ENCODE measurements around the gene GNA12.

Gene GNA12

DNA sequence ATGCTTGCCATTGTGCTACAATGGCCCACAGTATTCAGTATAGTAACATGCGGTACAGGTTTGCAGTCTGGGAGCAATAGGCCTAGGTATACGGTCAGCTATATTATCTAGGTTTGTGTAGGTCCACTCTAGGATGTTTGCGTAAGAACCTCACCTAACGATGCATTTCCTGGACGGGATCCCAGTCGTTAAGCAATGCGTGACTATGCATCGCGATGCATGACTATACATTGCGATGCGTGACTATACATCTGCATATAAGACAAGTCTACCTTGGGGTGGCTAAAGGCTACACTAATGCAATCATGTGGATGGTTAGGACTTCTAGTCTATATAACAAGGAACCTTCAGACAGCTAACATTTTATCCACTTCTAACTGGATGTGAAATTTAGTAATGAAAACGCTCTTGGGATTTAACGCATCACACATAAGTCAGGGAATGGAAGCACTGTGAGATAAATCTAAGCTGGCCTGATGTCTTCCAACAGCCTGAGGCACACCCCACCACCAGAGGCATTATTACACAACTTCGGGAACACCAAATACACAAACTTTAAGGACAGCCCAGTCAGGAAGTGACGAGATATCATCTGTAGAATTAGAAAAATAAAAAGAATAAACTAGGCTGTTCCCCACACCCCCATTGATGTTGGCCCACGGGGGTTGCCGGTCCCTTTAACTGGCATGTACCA is 9.2 kb downstream of the GNA12 start:
- Mint-ChIP-seq H3K36me3 (peaks cover 62% of the 10 kb centered on the region), H3K9me3 (no peaks in the 10 kb centered on the region), H3K4me1 (peaks cover 61% of the 10 kb centered on the region), H3K4me3 (no peak overlapping the region), H3K27ac (no peak overlapping the region), H3K27me3 (no peaks in the 10 kb centered on the region)
- no peak for ATAC-seq

DNA sequence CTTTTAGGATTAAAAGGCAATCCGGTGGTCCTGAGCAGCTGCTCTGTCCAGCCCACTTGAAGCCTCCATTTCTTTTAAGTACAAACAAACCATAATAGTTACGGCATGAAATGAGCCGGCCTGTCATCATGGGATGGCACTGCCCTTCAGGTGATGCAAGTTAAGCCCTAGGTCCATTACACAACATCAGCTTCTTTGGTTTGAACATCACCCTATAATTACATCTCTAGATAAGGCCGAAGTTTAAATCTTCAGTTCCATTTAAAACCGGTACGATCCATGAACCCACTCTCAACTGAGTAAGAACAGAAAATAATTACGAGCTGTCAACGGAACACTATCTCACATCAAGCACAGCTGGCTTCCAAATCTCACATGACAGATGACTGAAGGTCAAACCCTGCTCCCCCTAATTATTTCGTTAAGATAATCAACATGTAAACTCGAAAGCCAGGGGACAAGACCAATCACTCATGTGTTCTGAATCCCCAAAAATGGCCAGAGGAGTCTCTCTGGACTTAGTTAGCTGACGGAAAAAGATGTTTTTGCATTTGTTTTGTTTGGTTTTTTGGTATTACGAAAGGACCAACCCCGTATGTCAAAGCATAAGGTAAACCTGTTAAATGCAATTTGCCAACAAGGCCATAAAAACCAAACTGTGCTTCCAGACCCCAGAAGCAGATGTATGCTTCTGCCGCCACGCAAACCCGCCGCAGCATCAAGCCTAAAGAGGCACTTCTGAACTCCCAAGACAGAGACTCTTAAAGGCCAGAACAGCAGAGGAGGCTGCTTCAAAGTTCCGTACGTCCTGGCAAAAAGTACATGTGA is 10.8 kb downstream of the GNA12 start:
- H3K27me3 Mint-ChIP-seq: no peaks in the 10 kb centered on the region
- H3K36me3 Mint-ChIP-seq: peaks cover 62% of the 10 kb centered on the region
- no peak for ATAC-seq
- peaks cover 54% of the 10 kb centered on the region for H3K4me1 Mint-ChIP-seq
- no peak overlapping the region for H3K27ac Mint-ChIP-seq
- no peaks in the 10 kb centered on the region for H3K9me3 Mint-ChIP-seq
- no peak overlapping the region for H3K4me3 Mint-ChIP-seq

DNA sequence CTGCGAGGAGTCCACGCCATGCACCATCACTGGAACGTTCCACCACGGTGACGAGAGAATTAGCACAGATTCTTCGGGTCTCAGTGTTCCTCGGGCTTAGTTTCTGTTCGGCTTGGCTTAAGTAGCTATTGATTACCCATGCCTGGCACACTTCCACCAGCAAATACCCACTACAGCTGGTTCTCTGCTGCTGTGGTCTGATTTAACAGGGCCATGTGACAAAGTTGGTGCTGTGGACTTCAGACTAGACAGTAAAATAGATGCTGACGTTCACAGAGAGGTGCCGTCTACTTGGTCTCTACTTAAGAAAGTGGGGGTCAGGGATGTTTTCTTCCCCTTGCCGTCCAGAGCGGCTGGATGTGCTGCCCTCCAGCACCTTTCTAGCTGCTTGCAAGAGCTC is 11.6 kb downstream of the GNA12 start:
- ATAC-seq: no peak
- H3K4me1 Mint-ChIP-seq: peaks cover 48% of the 10 kb centered on the region
- no peak overlapping the region for H3K27ac Mint-ChIP-seq
- no peaks in the 10 kb centered on the region for H3K9me3 Mint-ChIP-seq
- no peak overlapping the region for H3K4me3 Mint-ChIP-seq
- H3K36me3 Mint-ChIP-seq: peaks cover 58% of the 10 kb centered on the region
- H3K27me3 Mint-ChIP-seq: no peaks in the 10 kb centered on the region

DNA sequence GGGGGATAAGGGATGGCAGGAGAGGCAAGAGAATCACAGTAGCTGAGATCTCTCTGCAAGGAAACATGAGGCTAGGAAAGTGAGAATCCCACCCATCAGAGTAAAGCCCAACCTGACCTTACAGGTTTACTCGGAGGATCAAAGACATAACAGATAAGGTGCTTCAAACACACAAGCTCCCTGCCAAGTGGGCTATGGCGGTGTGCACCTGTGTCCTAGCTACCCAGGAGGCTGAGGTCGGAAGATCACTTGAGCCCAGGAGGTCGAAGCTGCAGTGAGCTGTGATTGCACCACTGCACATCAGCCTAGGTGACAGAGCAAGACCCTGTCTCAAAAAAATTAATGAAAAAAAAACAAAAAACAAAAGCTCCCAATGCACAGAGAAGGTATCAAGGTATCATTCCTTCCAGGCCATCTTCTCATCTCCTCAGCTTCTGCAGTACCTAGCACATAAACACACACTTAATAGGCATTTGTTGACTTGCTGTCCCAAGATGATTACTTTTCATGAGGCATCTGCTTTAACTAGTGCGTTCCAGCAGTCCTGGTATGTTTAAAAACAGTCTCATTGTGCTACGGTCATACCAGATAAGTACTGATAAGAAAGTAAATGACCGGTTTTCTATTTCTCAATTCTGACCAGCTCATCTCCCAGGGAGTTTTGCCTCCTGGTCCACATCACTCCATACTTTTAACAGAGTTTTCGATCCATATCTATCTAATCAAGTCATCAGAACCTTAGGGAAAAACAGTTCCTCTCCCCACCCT is 13.3 kb downstream of the GNA12 start:
- Mint-ChIP-seq H3K36me3 (peaks cover 53% of the 10 kb centered on the region), H3K4me3 (no peak overlapping the region), H3K27ac (no peak overlapping the region), H3K9me3 (no peaks in the 10 kb centered on the region), H3K4me1 (peaks cover 48% of the 10 kb centered on the region), H3K27me3 (no peaks in the 10 kb centered on the region)
- no peak for ATAC-seq

DNA sequence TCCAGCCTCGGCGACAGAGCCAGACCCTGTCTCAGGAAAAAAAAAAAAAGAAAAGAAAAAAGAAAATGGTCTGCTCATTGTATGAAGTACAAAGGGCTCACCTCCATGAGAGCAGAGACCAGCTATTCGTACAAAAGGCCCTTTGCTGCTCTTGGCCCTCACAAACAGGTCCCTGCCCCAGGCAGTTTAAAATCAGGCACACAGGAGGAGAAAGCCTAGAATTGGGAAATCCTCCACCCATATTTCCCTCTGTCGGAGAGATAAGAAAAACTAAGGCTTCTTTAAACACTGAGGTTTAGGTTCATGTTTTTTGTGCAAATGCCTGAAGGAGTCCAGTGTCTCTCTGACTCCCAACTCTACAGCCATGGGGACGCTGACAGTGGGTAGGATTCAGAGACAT is 15.1 kb downstream of the GNA12 start:
- Mint-ChIP-seq H3K9me3 (no peaks in the 10 kb centered on the region), H3K27ac (no peak overlapping the region), H3K4me1 (peaks cover 55% of the 10 kb centered on the region), H3K36me3 (peaks cover 54% of the 10 kb centered on the region), H3K27me3 (no peaks in the 10 kb centered on the region), H3K4me3 (no peak overlapping the region)
- no peak for ATAC-seq

DNA sequence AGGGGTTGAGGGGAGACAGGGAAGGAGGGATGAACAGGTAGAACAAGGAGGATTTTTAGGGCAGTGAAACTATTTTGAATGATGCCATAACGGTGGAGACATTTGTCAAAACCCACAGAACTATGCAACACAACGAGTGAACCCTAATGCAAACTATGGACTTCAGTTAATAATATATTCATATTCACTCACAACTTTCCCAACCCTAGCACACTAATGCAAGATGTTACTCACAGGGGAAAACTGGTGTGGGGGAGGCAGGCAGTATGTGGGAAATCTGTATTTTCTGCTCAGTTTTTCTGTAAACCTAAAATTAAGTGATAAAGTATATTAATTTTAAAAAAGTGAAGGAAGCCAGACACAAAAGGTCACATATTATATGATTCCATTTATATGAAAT is 17.3 kb downstream of the GNA12 start:
- Mint-ChIP-seq H3K27ac (peak overlapping the region; percentile 93), H3K9me3 (no peaks in the 10 kb centered on the region), H3K4me1 (peaks cover 77% of the 10 kb centered on the region), H3K27me3 (no peaks in the 10 kb centered on the region), H3K36me3 (peaks cover 56% of the 10 kb centered on the region), H3K4me3 (no peak overlapping the region)
- ATAC-seq: no peak

DNA sequence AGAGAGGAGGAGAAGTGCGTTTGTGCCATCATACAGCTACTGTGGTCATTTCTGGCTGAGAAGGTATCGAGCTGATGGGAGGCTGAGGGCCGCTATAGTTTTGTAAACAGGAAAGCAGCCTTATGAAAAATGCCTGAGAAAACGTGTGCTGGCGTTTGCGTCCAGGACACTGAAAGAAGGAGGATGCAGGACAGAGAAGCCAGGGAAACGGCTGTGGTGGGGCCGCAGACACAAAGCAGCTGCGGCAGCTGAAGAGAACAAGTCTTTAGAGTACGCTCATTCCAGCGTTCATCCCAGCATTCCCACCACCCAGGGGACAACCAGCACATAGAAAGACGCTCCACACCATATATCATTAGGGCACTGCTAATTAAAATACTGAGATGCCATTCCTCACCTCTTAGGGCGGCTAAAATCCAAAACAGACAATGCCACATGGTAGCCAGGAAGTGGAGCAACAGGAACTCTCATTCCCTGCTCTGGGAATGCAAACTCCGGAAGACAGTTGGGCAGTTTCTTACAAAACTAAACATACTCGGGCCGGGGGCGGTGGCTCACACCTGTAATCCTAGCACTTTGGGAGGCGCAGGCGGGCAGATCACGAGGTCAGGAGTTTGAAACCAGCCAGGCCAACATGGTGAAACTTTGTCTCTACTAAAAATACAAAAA is 18.4 kb downstream of the GNA12 start:
- Mint-ChIP-seq H3K4me3 (peak overlapping the region; percentile 49), H3K27ac (peak overlapping the region; percentile 93), H3K4me1 (peaks cover 82% of the 10 kb centered on the region), H3K9me3 (no peaks in the 10 kb centered on the region), H3K36me3 (peaks cover 56% of the 10 kb centered on the region), H3K27me3 (no peaks in the 10 kb centered on the region)
- no peak for ATAC-seq

DNA sequence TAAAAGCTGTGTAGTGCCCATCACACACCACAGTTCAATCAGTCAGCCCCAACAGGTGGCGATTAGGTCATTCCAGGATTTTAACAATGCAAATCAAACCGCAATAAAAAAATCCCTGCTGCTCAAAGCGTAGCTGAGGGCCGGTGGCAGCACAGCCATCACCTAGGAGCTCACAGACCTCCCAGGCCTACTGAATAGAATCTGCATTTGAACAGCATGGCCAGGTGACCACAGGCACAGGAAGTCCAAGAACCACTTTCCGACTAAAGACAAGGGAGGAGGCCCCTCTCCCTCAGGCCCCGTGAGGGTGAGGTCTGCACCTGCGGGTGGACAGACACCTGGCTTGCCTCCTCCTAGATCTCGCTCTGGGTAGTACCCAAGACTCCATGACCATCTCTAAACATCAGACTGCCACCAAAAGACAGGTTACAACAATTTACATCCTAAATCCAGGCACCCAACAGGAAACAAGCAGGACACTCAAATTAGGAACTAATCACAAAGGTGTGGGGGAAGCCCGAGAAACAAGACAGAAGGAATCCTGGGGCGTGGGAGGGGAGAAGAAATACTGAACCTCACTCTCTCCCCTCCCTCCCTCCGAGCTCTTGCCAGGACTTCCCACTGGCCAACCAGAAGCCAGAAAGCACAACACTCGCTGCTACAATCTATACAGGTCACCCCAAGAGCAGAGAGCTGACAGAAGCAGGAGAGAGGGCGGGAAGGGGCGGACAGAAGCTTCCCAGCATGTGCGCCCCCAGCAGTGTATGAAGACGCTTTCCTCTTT is 19.2 kb downstream of the GNA12 start:
- Mint-ChIP-seq H3K9me3 (no peaks in the 10 kb centered on the region), H3K36me3 (peaks cover 50% of the 10 kb centered on the region), H3K4me3 (peak overlapping the region; percentile 49), H3K4me1 (peaks cover 83% of the 10 kb centered on the region), H3K27me3 (no peaks in the 10 kb centered on the region), H3K27ac (peak overlapping the region; percentile 93)
- ATAC-seq: peak; percentile 81

DNA sequence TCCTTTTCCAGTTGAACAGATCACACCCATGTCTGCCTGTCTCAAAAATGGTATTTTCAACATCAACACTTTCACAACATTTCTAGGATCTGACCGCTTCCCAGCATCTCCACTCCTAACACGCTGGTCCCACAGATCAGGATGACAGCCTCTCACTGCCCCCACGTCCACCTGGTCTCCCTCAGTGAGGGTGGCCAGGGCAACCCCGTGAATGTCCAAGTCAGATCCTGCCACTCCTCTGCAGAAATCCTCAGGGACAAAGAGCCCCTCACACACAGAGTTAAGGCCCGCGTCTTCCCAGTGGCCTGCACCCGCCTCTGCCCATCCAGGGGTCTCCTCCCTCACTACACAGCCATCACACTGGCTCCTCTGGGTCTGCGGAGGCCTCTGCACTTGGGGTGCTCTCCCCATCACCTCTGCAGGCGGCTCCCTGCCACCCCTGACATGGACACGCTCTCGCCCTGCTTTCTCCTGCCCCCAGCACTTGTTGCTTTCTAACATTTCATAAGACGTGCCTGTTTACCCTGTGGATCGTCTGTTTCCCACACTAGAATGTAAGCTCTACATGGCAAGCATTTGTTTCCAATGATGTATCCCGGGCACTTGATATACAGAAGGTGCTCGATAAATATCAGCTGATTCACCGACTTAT is 20.0 kb downstream of the GNA12 start:
- peak overlapping the region; percentile 49 for H3K4me3 Mint-ChIP-seq
- ATAC-seq: no peak
- peaks cover 48% of the 10 kb centered on the region for H3K36me3 Mint-ChIP-seq
- peak overlapping the region; percentile 93 for H3K27ac Mint-ChIP-seq
- no peaks in the 10 kb centered on the region for H3K9me3 Mint-ChIP-seq
- H3K27me3 Mint-ChIP-seq: no peaks in the 10 kb centered on the region
- peaks cover 83% of the 10 kb centered on the region for H3K4me1 Mint-ChIP-seq

DNA sequence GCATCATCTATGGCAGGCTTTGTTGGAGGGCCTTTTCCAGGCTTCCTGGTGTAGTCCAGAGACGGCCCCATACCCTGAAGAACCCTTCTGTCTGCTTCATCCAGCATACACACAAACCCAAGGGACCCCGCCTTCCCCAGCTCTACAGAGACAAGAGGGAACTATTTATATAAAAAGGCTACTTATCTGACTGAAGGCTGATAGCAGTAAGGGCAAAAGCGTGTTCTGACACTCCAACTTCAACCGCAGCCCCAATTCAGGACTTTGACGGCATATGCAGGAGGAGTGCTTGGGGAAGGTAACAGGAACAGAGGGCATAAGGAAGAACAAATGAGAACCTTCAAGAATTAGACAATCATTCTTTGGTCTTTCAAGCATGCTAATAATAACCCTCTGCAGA is 21.0 kb downstream of the GNA12 start:
- H3K27ac Mint-ChIP-seq: peak overlapping the region; percentile 99
- ATAC-seq: no peak
- H3K4me3 Mint-ChIP-seq: no peak overlapping the region
- H3K4me1 Mint-ChIP-seq: peaks cover 91% of the 10 kb centered on the region
- no peaks in the 10 kb centered on the region for H3K27me3 Mint-ChIP-seq
- no peaks in the 10 kb centered on the region for H3K9me3 Mint-ChIP-seq
- H3K36me3 Mint-ChIP-seq: peaks cover 45% of the 10 kb centered on the region

DNA sequence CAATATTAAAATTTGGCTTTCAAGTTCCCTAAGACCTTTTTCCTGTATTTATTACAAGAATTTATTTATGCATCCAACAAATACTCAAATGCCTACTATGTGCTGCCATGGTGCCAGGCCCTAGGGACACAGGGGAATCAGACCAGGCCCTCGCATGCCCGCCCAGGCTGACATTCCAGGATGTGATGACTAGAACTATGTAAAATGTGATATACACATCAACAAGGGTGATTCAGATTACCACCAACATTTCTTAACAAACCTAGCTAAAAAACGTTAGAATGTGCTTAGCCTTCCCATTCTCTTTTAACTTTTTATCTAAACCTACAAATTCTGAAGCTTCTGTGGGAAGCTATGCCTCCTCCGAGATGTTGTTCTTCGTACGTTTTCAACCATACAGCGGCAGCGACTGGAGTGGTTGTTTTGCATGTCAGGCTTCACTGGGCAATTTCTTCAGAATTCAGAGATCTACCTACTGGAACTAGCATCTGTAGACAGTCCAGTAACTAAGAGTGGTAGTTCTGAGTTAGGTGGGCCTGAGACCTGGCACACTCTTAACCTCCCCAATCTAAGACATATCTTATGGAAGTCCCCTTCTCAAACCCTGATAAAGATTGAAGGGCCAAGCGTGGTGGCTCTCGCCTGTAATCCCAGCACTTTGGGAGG is 22.1 kb downstream of the GNA12 start:
- H3K4me1 Mint-ChIP-seq: peaks cover 97% of the 10 kb centered on the region
- H3K27ac Mint-ChIP-seq: peak overlapping the region; percentile 99
- H3K4me3 Mint-ChIP-seq: peak overlapping the region; percentile 71

DNA sequence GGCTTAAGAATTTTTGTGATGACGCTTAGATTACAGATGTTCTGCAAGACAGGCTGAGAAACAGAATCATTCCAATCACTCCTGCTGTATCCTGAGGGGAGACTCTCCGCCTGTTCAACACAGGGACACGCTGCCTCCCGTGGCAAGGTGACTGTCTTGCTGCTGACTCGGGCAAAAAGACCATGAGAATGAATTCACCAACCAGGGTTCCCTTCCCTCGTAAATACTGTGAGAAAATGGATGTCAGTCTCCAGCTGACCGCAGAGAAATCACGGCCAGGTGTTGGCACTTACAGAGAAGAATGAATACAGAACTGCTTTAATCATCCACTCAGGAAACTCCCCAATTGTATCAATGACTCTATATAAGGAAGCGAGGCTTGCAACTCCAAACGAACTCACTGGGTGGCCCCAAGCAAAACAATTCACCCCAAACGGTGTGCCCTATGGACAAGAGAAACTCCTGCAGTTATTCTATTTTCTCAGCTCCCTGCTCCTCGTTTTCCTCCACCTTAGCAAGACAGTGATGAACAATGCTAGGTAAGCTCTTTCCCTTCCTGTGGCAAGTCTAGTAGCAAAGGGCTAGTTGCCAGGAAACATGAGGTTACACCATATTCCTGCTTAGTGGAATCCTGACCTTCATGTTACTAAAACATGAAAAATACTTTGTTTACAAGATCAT is 22.8 kb downstream of the GNA12 start:
- peak overlapping the region; percentile 99 for H3K27ac Mint-ChIP-seq
- H3K4me3 Mint-ChIP-seq: peak overlapping the region; percentile 71
- peak; percentile 76 for ATAC-seq
- peaks cover 95% of the 10 kb centered on the region for H3K4me1 Mint-ChIP-seq
- H3K9me3 Mint-ChIP-seq: no peaks in the 10 kb centered on the region
- H3K27me3 Mint-ChIP-seq: no peaks in the 10 kb centered on the region
- H3K36me3 Mint-ChIP-seq: peaks cover 33% of the 10 kb centered on the region

More for the DNA sequence above, 22.1 kb downstream of the GNA12 start:
- Mint-ChIP-seq H3K36me3 (peaks cover 40% of the 10 kb centered on the region), H3K27me3 (no peaks in the 10 kb centered on the region), H3K9me3 (no peaks in the 10 kb centered on the region)
- ATAC-seq: peak; percentile 91

DNA sequence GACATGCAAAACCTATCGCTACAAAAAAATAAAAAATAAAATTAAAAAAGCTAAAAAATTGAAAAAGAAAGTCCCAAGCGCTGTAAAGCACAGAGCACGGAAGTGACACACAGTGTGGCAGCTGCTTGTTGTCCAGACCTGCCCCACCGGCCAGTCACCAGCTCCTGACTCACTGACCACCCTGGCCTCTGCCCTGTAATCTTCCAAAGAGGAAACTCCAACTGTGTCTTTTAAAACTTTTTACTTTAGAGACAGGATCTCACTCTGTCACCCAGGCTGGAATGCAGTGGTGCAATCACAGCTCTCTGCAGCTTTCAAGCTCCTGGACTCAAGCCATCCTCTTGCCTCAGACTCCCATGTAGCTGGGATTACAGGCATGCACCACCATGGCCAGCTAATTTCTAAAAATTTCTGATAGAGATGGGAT is 23.6 kb downstream of the GNA12 start:
- H3K36me3 Mint-ChIP-seq: peaks cover 36% of the 10 kb centered on the region
- no peak overlapping the region for H3K4me3 Mint-ChIP-seq
- ATAC-seq: no peak
- H3K4me1 Mint-ChIP-seq: peaks cover 93% of the 10 kb centered on the region
- H3K27me3 Mint-ChIP-seq: no peaks in the 10 kb centered on the region
- H3K27ac Mint-ChIP-seq: peak overlapping the region; percentile 99
- no peaks in the 10 kb centered on the region for H3K9me3 Mint-ChIP-seq

Measured in stimulated activated memory B cell treated with anti-CD40 and anti-IgM and Interleukin-4, amounts not matched to agents 10 μg/mL and 1 μg/mL and 100 μg/mL, for 72 hours (primary cell).